HepG2 (cell line): ENCODE data around the gene OR2H1. TPM values are rescaled to one million over a fixed set of nuclear protein-coding genes. Genes with fewer than 3 reads are reported as not detected.

Source experiments
- ATAC-seq: fragments of 200-7000 bp; cut with Tn5 transposase; 3 replicates; pipeline ENCODE4 v1.9.1; 2020; ENCODE audit warnings: mild to moderate bottlenecking, moderate library complexity
- BruUV-seq: library from RNA; stranded (reverse); fragments of 400-500 nt; replicated peaks from 2 replicates; lab custom pipeline; 2021; lab: Mats Ljungman, UMichigan
- CTCF ChIA-PET: fragments of 300-600 bp; formaldehyde crosslinking; extraction: SDS; loops from one replicate; lab custom pipeline; 2021; ENCODE audit warnings: low total read pairs, inconsistent platforms, low intra/inter-chr PET ratio; lab: Yijun Ruan, JAX
- POLR2A ChIA-PET: fragments of 350-600 bp; sonication (Branson Sonifier 250); formaldehyde crosslinking; loops from one replicate; lab custom pipeline; 2020; ENCODE audit warnings: antibody characterized with exemption, inconsistent platforms; lab: Yijun Ruan, JAX
- DNase-seq: peaks from one replicate; pipeline ENCODE4 v3.0.0-alpha.2; 2015; ENCODE audit warnings: low spot score
- FAIRE-seq: peaks from 3 replicates; lab custom pipeline; 2011; peaks lifted over from hg19 to GRCh38; lab: Jason Lieb, UNC
- H2AFZ ChIP-seq: one replicate; pipeline ENCODE4 v1.6.1; 2011; ENCODE audit warnings: low read length, inconsistent platforms
- H3K27ac ChIP-seq: fragments of 300-600 bp; 3 replicates; pipeline ENCODE4 v1.8.0; 2011; ENCODE audit warnings: mixed run types, mild to moderate bottlenecking, mixed read lengths, low read length, inconsistent platforms; ENCODE audit not compliant: insufficient read depth; ENCODE audit errors: extremely low read length
- H3K27me3 ChIP-seq, 2 experiments: fragments of 200-600 bp in 1 of 2; 2 replicates in 1 of 2; 3 replicates in 1 of 2; pipeline versions ENCODE4 v1.6.0 to v1.8.0; 2011; ENCODE audit warnings: low read length in 2 of 2, mild to moderate bottlenecking in 2 of 2, moderate library complexity in 2 of 2, inconsistent platforms in 1 of 2; ENCODE audit not compliant: insufficient read depth in 2 of 2, control insufficient read depth in 1 of 2
- H3K36me3 ChIP-seq, 2 experiments: fragments of 200-600 bp in 1 of 2; replicated peaks in 1 of 2; 2 replicates in 1 of 2; 3 replicates in 1 of 2; pipeline versions ENCODE4 v1.5.1 to v1.8.0; 2011; ENCODE audit warnings: low read length in 2 of 2, inconsistent platforms in 1 of 2; ENCODE audit not compliant: insufficient read depth in 2 of 2, control insufficient read depth in 1 of 2
- H3K4me1 ChIP-seq: 2 replicates; pipeline ENCODE4 v1.5.1; 2012; ENCODE audit warnings: low read length, inconsistent platforms; ENCODE audit not compliant: insufficient read depth
- H3K4me2 ChIP-seq: 2 replicates; pipeline ENCODE4 v1.6.0; 2011; ENCODE audit warnings: low read depth, low read length, inconsistent platforms
- H3K4me3 ChIP-seq, 3 experiments: fragments of 200-600 bp in 1 of 3; sonication (generic), shearing (Covaris generic) in 1 of 3; replicated peaks in 1 of 3; 2 replicates each; pipeline ENCODE4 v1.5.1; 2011 to 2016; ENCODE audit warnings: low read length in 3 of 3, inconsistent platforms in 2 of 3, low read depth in 2 of 3, mild to moderate bottlenecking in 2 of 3, control low read depth in 1 of 3, mixed read lengths in 1 of 3; ENCODE audit not compliant: insufficient read depth in 1 of 3
- H3K79me2 ChIP-seq: one replicate; pipeline ENCODE4 v1.6.1; 2011; ENCODE audit warnings: low read length, inconsistent platforms; ENCODE audit not compliant: insufficient read depth
- H3K9ac ChIP-seq: 2 replicates; pipeline ENCODE4 v1.6.0; 2011; ENCODE audit warnings: mild to moderate bottlenecking, low read depth, low read length, inconsistent platforms; ENCODE audit not compliant: insufficient read depth
- H3K9me3 ChIP-seq: 2 replicates; pipeline ENCODE4 v1.5.1; 2012; ENCODE audit warnings: mild to moderate bottlenecking, low read length
- H4K20me1 ChIP-seq: 2 replicates; pipeline ENCODE4 v1.6.0; 2011; ENCODE audit warnings: inconsistent platforms, mild to moderate bottlenecking, low read length, moderate library complexity; ENCODE audit not compliant: insufficient read depth
- DRAP1 ChIP-seq: IDR thresholded peaks from 2 replicates; pipeline ENCODE4 v1.6.1; 2016; ENCODE audit warnings: missing genetic modification reagents, missing compliant biosample characterization
- GRHL1 ChIP-seq: sonication (generic); formaldehyde crosslinking; conservative IDR thresholded peaks from 2 replicates; pipeline ENCODE4 v1.8.0; 2022; ENCODE audit warnings: missing genetic modification reagents
- IKZF1 ChIP-seq: fragments of 450-650 bp; IDR thresholded peaks from 2 replicates; pipeline ENCODE4 v1.7.1; 2016
- KMT2A ChIP-seq: sonication (generic); formaldehyde crosslinking; IDR thresholded peaks from 2 replicates; pipeline ENCODE4 v1.4.0; 2020; ENCODE audit warnings: missing genetic modification reagents
- SRSF1 ChIP-seq: fragments of 200-400 bp; formaldehyde crosslinking; optimal IDR thresholded peaks from 2 replicates; pipeline ENCODE3; 2017; ENCODE audit warnings: mild to moderate bottlenecking, low read depth, low read length, moderate library complexity
- TP53 ChIP-seq: sonication (generic); formaldehyde crosslinking; conservative IDR thresholded peaks from 2 replicates; pipeline ENCODE4 v1.4.0; 2020; ENCODE audit warnings: missing genetic modification reagents
- ZNF18 ChIP-seq: sonication (generic); formaldehyde crosslinking; IDR thresholded peaks from 2 replicates; pipeline ENCODE4 v1.8.0; 2022; ENCODE audit warnings: mild to moderate bottlenecking, missing genetic modification reagents; ENCODE audit not compliant: insufficient replicate concordance
- ZNF343 ChIP-seq: sonication (generic); formaldehyde crosslinking; IDR thresholded peaks from 2 replicates; pipeline ENCODE4 v1.4.0; 2020; ENCODE audit warnings: mild to moderate bottlenecking, missing genetic modification reagents
- ZNF660 ChIP-seq: sonication (generic); formaldehyde crosslinking; IDR thresholded peaks from 2 replicates; pipeline ENCODE4 v1.5.1; 2020; ENCODE audit warnings: mild to moderate bottlenecking, low read depth, missing genetic modification reagents, borderline replicate concordance
- ZNF703 ChIP-seq: sonication (generic); formaldehyde crosslinking; IDR thresholded peaks from 2 replicates; pipeline ENCODE4 v1.5.1; 2020; ENCODE audit warnings: missing genetic modification reagents, mild to moderate bottlenecking, moderate library complexity, borderline replicate concordance
- WGBS: methylation state at CpG from one replicate; pipeline ENCODE4 v1.1.6; 2017; ENCODE audit warnings: low lambda C conversion rate; 5-methylcytosine and 5-hydroxymethylcytosine counted together
- in situ Hi-C: cut with HindIII; loops from 2 replicates; pipeline ENCODE4 v1.10.0; 2017; ENCODE audit warnings: low pct_unique_long_range_greater_than_20kb; ENCODE audit not compliant: extremely low pct_ligation_motif_present
- intact Hi-C: fragments of 100-400 bp; cut with micrococcal nuclease; formaldehyde crosslinking; loops from one replicate; pipeline ENCODE4 v1.10.0; 2022; ENCODE audit not compliant: unreplicated experiment
- polyA plus RNA-seq, 8 experiments: library from polyadenylated mRNA; depleted of rRNA in 3 of 8; stranded (reverse) in 7 of 8; unstranded in 1 of 8; fragments of >200 nt; fragmentation: Illumina TruSeq in 4 of 8; extraction: Trizol in 4 of 8; gene quantifications; 2 replicates each; pipeline versions ENCODE4 v1.2.1 to v1.2.3, GENCODE V29; 2011 to 2016; ENCODE audit warnings: low read depth in 4 of 8, missing spikeins in 1 of 8, mixed read lengths in 1 of 8; ENCODE audit not compliant: insufficient read depth in 1 of 8
- total RNA-seq, 5 experiments: library from RNA; depleted of rRNA; stranded (reverse); fragments of >200 nt; fragmentation: Illumina TruSeq; extraction: Trizol; gene quantifications; 2 replicates each; pipeline ENCODE4 v1.2.3, GENCODE V29; 2016; ENCODE audit warnings: low read depth in 1 of 5
- TF ChIP-seq, protein P1 (sequence below): sonication (generic); formaldehyde crosslinking; IDR thresholded peaks from 2 replicates; pipeline ENCODE4 v1.9.0; 2021; ENCODE audit warnings: mild to moderate bottlenecking, missing genetic modification reagents

The OR2H1 gene
- total and polyA plus RNA-seq, 2 of the 13 experiments (the other 11 are each of a cell fraction or from before 2014, with no cell fraction given) = 0.15 TPM; not detected in 1

- POLR2A ChIA-PET = no interaction called here
- BruUV-seq = no TSS peak
- H3K27ac ChIP-seq = no peak overlapping the region
- no peaks in the 10 kb centered on the region for H3K9me3 ChIP-seq
- intact Hi-C loops = no loop called here
- FAIRE-seq = no peak
- no peaks in the 10 kb centered on the region for H4K20me1 ChIP-seq
- H3K4me1 ChIP-seq = no peaks in the 10 kb centered on the region
- CTCF ChIA-PET = no interaction called here
- no peaks in the 10 kb centered on the region for H3K36me3 ChIP-seq
- no peak overlapping the region for H3K4me2 ChIP-seq
- H3K9ac ChIP-seq = no peak overlapping the region
- no peaks in the 10 kb centered on the region for H3K27me3 ChIP-seq
- no peak overlapping the region for H3K4me3 ChIP-seq
- DNase-seq = no peak
- H3K79me2 ChIP-seq = no peaks in the 10 kb centered on the region
- ATAC-seq = no peak
- in situ Hi-C loops = no loop called here
- 2% methylated on average over 4 of the region's 4 CpGs for WGBS
- H2AFZ ChIP-seq = no peak overlapping the region
- no peak for TF ChIP-seq GRHL1 (CRISPR knock-in tag)
- TF ChIP-seq SRSF1 = no peak
- TF ChIP-seq ZNF703 (CRISPR knock-in tag) = no peak
- TF ChIP-seq IKZF1 = no peak
- no peak for TF ChIP-seq TP53 (CRISPR knock-in tag)
- TF ChIP-seq, protein P1, sequence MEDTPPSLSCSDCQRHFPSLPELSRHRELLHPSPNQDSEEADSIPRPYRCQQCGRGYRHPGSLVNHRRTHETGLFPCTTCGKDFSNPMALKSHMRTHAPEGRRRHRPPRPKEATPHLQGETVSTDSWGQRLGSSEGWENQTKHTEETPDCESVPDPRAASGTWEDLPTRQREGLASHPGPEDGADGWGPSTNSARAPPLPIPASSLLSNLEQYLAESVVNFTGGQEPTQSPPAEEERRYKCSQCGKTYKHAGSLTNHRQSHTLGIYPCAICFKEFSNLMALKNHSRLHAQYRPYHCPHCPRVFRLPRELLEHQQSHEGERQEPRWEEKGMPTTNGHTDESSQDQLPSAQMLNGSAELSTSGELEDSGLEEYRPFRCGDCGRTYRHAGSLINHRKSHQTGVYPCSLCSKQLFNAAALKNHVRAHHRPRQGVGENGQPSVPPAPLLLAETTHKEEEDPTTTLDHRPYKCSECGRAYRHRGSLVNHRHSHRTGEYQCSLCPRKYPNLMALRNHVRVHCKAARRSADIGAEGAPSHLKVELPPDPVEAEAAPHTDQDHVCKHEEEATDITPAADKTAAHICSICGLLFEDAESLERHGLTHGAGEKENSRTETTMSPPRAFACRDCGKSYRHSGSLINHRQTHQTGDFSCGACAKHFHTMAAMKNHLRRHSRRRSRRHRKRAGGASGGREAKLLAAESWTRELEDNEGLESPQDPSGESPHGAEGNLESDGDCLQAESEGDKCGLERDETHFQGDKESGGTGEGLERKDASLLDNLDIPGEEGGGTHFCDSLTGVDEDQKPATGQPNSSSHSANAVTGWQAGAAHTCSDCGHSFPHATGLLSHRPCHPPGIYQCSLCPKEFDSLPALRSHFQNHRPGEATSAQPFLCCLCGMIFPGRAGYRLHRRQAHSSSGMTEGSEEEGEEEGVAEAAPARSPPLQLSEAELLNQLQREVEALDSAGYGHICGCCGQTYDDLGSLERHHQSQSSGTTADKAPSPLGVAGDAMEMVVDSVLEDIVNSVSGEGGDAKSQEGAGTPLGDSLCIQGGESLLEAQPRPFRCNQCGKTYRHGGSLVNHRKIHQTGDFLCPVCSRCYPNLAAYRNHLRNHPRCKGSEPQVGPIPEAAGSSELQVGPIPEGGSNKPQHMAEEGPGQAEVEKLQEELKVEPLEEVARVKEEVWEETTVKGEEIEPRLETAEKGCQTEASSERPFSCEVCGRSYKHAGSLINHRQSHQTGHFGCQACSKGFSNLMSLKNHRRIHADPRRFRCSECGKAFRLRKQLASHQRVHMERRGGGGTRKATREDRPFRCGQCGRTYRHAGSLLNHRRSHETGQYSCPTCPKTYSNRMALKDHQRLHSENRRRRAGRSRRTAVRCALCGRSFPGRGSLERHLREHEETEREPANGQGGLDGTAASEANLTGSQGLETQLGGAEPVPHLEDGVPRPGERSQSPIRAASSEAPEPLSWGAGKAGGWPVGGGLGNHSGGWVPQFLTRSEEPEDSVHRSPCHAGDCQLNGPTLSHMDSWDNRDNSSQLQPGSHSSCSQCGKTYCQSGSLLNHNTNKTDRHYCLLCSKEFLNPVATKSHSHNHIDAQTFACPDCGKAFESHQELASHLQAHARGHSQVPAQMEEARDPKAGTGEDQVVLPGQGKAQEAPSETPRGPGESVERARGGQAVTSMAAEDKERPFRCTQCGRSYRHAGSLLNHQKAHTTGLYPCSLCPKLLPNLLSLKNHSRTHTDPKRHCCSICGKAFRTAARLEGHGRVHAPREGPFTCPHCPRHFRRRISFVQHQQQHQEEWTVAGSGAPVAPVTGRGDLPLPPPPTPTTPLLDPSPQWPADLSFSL (CRISPR knock-in tag) = no peak
- no peak for TF ChIP-seq ZNF343
- TF ChIP-seq KMT2A (CRISPR knock-in tag) = no peak
- TF ChIP-seq ZNF660 (CRISPR knock-in tag) = no peak
- TF ChIP-seq DRAP1 = no peak
- TF ChIP-seq ZNF18 (CRISPR knock-in tag) = no peak
Observed at GRCh38 chr6:29486577-29486976, 29.6 kb downstream of the OR2H1 start.
